NCI-H748 (cell line): ENCODE data around the gene FAM228B.
"Not testable (repeated sequence)": the region's sequence is repeated elsewhere in the genome, so short reads cannot be mapped to it uniquely, and the experiment has no call there.

Experiments
- DNase-seq: peaks from one replicate; lab custom pipeline; 2025; ENCODE audit not compliant: unreplicated experiment; lab: John Stamatoyannopoulos, UW

Gene FAM228B

DNA sequence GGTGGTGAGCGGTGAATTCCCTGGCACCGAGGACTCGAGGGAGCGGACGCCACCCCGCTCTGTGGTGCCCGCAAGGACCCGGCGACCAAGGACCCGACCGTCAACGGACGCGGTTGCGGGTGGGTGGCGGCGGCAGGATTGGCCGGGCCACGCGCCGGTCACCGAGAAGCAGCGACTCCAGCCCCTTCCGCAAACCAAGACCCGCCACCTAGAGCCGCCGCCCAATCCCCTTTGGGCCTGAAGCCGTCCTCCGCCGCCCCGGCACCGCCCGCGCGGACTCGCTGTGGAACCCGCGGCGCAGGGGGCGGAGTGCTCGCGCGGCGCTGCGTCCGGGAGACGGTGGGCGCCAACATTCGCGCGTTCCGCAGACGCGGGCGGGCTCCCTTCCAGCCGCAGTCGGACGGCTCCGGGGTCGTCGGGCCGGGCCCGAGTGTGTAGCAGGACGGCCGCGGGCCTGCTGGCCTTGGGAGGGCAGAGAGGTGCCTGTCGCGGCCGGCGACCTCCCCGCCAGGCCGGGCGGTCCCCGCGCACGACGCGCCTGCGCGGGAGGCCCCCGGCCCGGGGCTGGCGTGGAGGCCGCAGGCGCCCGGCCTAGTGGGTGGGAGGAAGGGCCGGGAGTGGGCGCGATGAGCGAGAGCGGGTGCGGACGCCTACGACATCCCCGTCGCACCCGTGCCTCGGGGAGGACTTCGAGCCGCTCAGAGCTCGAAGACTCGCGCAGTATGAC is at the start of gene FAM228B, which contains the start of gene PFN4:
TSS of gene FAM228B (plus strand) at position 275 of the 727 bp plus-strand sequence. CDS start 893 bp downstream, outside the sequence.
TSS of gene PFN4 (minus strand) at position 140 of the 727 bp plus-strand sequence. CDS start 799 bp downstream, outside the sequence.
- DNase-seq, result peak; percentile 91

DNA sequence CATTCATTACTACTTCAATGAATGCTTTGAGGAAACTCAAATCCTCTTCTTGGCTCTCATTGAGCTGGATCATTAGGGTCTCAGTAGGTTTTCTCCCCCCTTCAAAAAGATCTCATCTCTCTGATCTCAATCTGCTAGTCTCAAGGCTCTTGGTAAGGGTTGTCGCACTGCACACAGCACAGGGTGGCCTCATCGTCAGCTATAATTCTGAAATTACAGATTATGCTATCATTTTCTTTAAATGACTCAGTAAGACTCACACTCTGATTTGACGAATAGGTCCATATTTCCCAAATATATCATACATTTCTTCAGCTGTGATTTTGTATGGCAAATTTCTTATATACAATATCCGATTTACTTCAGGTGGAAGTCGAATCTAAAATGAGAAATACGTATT is 49.5 kb upstream of the FAM228B start:
- no peak for DNase-seq

DNA sequence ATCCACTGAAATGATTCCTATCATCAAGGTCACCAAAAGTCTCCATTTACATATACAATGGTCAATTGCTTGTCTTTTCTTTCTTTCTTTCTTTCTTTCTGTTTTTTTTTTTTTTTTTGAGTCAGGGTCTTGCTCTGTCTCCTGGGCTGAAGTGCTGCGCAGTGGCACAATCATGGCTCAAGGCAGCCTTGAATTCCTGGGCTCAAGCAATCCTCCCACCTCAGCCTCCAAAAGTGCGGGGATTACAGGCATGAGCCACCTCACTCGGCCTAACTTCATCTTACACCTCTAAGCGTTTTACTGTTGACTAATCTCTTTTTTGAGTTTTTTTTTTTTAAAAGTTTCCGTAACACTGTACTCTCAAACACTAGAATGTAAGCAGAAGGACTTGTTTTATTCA is 48.0 kb upstream of the FAM228B start:
- DNase-seq, result no peak

DNA sequence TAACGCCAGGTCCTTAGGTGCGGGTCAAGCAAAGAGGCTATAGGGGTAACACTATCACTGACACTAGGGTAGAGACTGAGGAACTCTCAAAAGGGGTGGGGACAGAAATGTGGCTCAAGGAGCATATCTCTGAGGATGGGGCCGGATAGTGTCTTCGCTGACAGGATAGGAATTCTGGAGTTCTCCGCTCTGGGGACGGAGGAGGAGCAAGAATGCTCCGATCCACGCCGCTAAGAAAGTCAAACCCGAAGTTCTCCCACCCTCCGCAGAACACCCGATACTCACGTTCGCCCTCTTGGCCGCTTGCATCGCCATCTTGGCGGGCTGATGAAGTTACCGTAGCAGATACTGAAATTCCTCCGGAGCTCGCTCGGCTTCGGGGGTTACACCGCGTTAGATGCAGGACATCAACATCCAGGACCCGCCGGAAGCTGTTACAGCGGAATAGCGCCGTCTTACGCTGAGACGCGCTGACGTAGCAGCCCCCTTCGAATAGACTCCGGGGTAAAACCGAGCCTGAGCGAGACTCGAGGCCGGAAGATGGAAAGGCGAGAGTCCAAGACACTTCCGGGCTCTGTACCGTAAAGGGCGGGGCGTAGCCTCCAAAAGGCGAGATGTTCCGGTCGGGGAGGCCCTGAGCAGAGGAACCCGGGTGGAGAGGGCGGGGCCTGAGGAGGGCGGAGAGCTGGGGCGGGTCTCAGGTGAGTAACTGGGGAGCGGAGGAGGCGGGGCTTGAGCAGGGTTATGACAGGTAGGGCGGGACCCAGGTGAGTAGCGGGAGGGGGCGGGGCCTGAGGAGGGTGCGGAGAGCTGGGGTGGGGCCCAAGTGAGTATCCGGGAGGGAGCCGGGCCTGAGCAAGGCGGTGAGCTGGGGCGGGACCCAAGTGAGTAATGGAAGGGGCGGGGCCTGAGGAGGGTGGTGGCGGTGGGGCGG is 47.1 kb upstream of the FAM228B start, which contains the start of gene SF3B6:
TSS of gene SF3B6 (minus strand) at position 412 of the 934 bp plus-strand sequence. CDS start at position 315, 97 bp downstream.
- DNase-seq, result peak; percentile 100

DNA sequence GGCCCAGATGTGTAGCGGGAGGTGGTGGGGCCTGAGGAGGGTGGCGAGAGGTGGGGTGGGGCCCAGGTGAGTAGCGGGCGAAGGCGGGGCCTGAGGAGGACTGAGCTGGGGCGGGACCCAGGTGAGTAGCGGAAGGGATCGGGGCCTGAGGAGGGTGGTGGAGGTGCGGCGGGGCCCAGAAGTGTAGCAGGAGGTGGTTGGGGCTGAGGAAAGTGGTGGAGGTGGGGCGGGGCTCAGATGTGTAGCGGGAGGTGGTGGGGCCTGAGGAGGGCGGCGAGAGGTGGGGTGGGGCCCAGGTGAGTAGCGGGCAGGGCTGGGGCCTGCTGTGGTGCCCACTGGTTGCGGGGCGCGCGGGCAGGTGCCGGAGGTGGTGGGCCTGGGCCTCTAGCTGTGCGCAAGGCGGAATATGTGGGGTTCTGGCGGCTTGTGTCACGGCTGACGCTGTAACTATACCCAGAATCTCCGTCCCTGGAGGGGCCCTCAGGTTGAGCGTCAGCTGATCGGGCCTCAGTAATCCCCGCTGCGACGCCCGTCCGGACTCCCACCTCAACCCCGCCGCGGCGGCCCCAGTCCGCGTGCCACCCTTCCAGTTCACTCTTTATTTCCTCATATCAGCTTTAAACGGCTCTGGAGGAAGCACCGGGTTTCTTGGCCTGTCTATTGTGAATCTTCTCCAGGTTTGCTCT is 46.3 kb upstream of the FAM228B start:
- DNase-seq, result no peak

DNA sequence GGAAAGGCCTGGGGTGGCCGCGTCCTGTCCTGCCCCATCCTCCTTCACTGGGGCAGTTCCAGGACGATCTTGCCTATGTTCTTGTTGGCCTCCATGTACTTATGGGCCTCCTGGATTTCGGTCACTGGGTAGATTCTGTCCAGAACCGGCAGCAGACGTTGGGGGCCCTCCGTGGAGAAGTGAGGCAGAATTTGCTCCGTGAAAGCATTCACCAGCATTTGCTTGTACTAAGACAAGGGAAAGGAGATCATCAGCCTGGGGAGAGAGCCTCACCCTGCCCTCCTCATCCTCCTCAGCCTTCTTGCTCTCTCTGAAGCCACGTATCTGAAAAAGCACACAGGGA is 45.8 kb upstream of the FAM228B start:
- DNase-seq, result no peak

DNA sequence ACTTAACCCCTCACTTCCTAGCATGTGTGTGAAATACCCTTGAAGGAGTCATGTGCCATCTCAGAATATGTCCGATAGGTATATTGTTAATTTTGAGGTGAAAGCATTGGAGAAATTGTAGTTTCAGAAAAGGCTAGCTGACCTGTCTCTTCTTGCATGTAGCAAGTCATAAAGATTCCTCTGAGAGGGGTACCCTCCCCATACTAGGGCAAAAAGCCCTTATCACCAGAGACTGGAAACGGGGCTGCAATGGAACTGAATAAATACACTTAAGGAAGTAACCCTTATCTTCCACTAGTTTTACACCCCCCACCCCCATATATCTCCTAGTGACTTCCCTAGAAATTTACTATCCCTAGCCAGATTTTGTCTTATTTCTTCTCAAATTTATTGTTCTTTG is 45.4 kb upstream of the FAM228B start:
- DNase-seq, result no peak

DNA sequence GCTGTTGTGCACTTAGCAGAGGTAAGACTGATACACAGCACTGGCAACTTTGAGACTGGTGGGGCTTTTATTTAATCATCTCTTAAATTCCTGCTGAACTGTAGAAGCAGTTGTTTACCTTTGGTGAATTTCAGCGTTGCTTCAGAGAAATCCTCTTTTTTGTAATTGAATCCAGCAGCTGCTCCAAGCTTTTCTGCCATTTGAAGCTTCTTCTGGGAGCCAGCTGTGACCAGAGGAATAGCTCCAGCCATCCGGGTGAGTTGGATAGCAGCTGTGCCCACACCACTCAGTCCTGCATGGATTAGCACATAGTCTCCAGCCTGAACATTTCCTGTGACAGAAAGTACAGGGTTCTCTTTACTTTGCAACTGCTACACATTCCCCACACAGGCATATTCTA is 42.6 kb upstream of the FAM228B start:
- no peak for DNase-seq

DNA sequence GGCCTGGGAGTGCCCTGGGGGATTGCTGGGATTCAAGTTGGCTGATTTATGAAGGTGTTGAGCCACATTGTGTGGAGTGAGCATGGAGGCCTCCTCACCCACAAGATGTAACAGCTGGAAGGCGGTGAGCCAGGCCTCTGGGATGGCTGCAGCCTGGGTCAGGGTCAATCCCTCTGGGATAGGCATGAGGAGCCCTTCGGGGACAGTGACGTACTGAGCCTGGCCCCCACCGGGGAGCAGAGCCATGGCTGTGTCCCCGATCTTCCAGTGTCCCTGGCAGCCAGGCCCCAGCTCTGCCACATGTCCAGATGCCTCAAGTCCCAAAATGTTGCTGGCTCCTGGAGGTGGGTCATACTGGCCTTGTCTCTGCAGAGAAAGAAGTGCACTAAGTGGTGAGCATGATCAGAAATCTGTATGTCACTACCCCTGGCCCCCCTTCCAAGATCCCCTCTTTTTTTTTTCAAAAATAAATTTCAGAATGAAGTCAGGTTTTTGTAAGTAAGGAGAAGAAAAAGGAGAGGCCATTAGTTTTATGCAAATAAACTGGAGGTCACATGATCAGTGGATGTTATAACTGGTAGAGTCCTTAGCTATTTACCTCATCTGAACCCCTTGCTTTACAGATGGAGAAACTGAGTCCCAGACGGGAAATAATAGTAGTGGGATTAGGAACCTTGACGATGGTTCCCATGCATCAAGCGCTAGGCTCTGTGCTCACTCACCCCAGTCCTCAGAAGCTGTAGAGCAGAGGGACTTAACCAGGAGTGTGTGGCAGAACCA is 40.3 kb upstream of the FAM228B start:
- no peak for DNase-seq

DNA sequence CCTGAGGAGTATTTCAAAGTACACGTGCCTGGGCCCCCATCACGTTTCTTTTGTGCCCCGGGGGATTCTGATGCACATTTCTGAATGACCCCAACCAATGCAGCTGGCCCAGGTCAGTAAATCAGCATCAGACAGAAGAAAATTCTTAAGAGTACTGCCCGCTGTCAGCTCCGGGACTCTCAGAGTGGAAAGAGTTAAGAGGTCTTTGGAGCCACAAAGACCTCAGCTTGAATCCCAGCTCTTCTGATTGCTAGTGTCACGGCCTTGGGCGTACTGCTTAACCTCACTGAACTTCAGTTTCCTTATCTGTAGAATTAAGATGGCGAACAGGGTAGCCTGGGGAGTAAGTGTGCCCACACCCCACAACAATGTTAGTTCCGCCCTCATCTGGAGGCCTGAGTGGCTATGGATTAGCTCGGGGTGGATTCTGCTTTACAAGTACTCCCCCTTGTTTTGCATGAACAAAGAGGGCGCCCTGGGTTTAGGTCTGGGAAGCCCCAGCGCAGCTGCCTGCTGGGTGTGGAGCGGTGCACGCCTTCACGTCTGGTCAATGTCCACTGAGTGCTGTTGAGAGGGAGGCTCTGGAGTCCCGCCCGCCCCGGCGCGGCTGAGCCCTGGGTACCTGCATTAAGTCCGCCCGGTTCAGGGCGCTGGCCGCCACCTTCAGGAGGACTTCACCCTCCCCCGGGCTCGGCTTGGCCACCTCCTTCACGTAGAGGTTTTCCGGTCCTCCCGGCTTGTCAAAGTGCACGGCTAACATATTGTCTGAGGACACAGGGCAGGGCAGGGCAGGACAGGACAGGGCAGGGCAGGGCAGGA is 39.5 kb upstream of the FAM228B start:
- peak; percentile 90 for DNase-seq

DNA sequence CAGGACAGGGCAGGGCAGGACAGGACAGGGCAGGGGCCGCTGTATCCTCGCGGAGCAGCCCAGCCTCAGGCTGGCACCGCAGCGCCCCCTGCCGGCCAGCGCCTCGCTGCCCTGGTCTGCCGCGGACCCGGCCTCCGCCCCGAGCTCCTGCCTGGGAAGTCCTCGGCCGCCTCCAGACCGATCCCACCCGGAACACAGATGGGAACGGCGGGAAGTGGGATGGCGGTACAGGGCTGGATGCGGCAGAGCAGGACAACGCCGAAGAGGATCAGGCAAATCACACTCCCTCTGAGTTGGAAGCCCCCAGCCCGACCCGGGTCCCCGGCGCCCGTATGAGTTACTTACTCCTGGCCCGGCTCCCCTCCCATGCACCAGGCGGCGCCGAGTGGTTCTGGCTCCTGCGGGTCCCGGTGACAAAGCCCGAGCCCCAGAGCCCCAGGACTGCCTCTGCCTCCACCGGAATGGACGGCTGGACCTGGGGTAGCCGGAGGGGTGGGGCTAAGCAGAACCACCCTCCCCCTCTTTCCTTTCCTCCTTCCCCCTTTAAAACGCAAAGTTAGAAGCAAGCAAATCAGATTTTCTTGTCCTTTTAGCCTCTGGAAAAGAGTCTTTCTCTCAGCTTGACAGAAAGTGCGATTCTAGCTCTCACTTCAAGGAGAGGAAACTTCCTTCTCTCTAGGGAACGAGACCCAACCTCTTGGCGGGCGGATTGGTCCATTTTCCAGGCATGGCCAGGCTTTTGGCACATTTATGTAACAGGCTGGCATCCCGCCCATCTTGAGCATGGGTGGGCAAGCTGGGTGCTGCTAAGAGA is 38.7 kb upstream of the FAM228B start, which contains the start of gene TP53I3:
TSS of gene TP53I3 (minus strand) at position 449 of the 814 bp plus-strand sequence. CDS start 508 bp downstream, outside the sequence.
- peak; percentile 90 for DNase-seq

DNA sequence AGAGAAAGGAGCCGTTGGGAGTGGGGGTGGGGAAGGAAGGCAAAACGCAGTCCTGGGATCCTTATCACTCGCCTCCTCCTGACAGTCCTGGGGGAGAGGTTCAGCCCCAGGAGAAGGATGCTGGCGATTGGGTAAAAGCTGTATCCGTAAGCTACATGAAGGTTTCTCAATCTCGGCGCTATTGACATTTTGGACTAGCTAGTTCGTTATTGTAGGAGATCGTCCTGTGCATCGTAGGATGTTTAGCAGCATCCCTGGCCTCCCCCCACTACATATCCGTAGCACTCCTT is 38.1 kb upstream of the FAM228B start:
- DNase-seq, result no peak

DNA sequence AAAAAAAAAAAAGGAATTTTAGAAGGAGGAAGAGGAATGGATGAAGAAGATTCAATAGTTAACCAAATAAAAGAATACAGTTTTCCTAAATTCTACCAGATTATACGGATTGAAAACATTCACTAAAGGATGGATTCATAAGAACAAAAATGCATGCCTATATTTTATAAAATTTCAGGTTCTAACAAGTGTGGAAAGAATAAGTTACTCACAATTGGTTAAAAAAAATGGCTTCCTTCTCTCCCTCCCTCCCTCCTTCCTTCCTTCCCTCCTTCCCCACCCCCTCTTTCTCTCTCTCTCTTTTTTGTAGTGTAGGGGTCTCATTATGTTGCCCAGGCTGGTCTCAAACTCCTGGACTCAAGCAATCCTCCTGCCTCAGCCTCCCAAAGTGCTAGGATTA is 37.0 kb upstream of the FAM228B start:
- no peak for DNase-seq

DNA sequence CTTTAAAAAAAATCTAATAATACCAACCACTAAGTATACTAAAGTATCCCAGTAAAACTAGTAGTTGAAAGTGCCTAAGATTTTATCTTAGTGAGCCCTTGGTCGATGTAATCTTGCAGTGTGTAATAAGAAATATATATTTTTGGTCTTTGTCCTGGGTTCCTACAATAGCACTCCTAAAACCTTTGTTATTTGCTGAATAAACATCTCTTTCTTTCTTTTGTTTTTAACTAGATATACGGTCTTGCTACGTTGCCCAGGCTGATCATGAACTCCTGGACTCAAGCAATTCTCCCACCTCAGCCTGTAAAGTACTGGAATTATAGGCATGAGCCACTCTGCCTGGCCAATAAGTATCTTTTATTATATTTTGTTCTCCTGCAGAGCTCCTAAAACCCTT is 36.2 kb upstream of the FAM228B start:
- DNase-seq, result no peak

DNA sequence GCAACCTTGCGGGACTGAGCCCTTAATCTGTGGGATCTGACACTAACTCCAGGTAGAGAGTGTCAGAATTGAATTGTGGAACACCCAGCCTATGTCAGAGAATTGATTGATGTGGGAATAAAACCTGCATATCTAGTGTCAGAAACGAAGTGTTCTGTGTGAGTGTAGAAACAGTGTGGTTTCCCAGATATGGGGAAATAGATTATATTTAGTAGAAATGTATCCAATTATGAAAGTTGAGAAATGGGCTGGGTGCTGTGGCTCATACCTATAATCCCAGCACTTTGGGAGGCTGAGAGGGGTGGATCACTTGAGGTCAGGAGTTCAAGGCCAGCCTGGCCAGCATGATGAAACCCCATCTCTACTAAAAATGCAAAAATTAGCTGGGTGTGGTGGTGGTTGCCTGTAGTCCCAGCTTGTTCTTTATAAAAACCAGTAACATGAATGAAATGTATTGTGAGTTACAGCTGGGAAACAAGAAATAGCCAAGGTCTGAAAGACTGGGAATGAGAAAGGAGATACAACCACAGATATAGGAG is 34.4 kb upstream of the FAM228B start:
- DNase-seq, result no peak

DNA sequence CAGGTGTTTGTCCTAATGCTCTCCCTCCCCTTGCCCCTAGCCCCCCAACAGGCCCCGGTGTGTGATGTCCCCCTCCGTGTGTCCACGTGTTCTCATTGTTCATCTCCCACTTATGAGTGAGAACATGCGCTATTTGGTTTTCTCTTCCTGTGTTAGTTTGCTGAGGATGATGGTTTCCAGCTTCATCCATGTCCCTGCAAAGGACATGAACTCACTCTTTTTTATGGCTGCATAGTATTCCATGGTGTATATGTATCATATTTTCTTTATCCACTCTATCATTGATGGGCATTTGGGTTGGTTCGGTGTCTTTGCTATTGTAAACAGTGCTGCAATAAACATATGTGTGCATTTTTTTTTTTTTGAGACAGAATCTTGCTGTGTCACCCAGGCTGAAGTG is 30.0 kb upstream of the FAM228B start:
- DNase-seq, result not testable (repeated sequence)

DNA sequence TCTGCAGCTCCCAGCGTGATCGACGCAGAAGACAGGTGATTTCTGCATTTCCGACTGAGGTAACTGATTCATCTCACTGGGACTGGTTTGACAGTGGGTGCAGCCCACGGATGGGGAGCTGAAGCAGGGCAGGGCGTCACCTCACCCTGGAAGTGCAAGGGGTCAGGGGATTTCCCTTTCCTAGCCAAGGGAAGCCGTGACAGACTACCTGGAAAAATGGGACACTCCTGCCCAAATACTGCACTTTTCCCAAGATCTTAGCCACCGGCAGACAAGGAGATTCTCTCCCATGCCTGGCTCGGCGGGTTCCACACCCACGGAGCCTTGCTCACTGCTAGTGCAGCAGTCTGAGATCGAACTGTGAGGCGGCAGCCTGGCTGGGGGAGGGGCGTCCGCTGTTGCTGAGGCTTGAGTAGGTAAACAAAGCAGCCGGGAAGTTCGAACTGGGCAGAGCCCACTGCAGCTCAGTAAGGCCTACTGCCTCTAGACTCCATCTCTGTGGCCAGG is 28.0 kb upstream of the FAM228B start:
- not testable (repeated sequence) for DNase-seq

DNA sequence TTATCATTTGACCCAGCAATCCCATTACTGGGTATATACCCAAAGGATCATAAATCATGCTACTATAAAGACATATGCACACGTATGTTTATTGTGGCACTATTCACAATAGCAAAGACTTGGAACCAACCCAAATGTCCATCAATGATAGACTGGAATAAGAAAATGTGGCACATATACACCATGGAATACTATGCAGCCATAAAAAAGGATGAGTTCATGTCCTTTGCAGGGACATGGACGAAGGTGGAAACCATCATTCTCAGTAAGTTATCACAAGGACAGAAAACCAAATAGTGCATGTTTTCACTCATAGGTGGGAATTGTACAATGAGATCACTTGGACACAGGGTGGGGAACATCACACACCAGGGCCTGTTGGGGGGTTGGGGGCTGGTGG is 22.5 kb upstream of the FAM228B start:
- DNase-seq, result not testable (repeated sequence)
